PC-3 (cell line): ENCODE measurements around the gene TSPAN32.
"Not testable (repeated sequence)": the region's sequence is repeated elsewhere in the genome, so short reads cannot be mapped to it uniquely, and the experiment has no call there.

ENCODE experiments used
- CTCF ChIP-seq: fragments of 300-600 bp; sonication (generic); conservative IDR thresholded peaks from 2 replicates; pipeline ENCODE4 v1.5.1; 2017; ENCODE audit warnings: antibody characterized with exemption, low read depth, mild to moderate bottlenecking, low read length
- EZH2 ChIP-seq: fragments of 300-600 bp; sonication (generic); IDR thresholded peaks from one replicate; pipeline ENCODE4 v1.6.1; 2017; ENCODE audit warnings: antibody characterized with exemption, mild to moderate bottlenecking, low read length; ENCODE audit not compliant: unreplicated experiment

- not testable (repeated sequence) for TF ChIP-seq CTCF, EZH2
Measured at GRCh38 chr11:2335286-2335685, 33.5 kb downstream of the TSPAN32 start.
